ENCODE results near the gene GCNT1.

GRCh38 chr9:76448501-76448900 is 10.5 kb upstream of the GCNT1 start:
- TF ChIP-seq, protein P1, sequence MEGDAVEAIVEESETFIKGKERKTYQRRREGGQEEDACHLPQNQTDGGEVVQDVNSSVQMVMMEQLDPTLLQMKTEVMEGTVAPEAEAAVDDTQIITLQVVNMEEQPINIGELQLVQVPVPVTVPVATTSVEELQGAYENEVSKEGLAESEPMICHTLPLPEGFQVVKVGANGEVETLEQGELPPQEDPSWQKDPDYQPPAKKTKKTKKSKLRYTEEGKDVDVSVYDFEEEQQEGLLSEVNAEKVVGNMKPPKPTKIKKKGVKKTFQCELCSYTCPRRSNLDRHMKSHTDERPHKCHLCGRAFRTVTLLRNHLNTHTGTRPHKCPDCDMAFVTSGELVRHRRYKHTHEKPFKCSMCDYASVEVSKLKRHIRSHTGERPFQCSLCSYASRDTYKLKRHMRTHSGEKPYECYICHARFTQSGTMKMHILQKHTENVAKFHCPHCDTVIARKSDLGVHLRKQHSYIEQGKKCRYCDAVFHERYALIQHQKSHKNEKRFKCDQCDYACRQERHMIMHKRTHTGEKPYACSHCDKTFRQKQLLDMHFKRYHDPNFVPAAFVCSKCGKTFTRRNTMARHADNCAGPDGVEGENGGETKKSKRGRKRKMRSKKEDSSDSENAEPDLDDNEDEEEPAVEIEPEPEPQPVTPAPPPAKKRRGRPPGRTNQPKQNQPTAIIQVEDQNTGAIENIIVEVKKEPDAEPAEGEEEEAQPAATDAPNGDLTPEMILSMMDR (IDR thresholded peaks at IDR 0.05; ENCODE audit: low read depth, low read length): no peak
- no peak for TF ChIP-seq EZH2phosphoT487 (IDR thresholded peaks at IDR 0.05; ENCODE audit: low read depth)

Data from OCI-LY3 (cell line).